HEK293 (cell line): ENCODE measurements around the gene RNF225.

Experiments used
- CTCF ChIP-seq: fragments of 450-650 bp; formaldehyde crosslinking; IDR thresholded peaks from 2 replicates; pipeline ENCODE4 v1.5.1; 2016; ENCODE audit warnings: missing biosample characterization, missing genetic modification characterization
- FEZF1 ChIP-seq: fragments of 450-650 bp; formaldehyde crosslinking; IDR thresholded peaks from 2 replicates; pipeline ENCODE4 v1.5.1; 2016; ENCODE audit warnings: missing biosample characterization, missing genetic modification characterization
- PRDM2 ChIP-seq: fragments of 450-650 bp; formaldehyde crosslinking; IDR thresholded peaks from 2 replicates; pipeline ENCODE4 v1.5.1; 2016; ENCODE audit warnings: missing biosample characterization, missing genetic modification characterization, borderline replicate concordance
- REST ChIP-seq: fragments of 450-650 bp; formaldehyde crosslinking; IDR thresholded peaks from 2 replicates; pipeline ENCODE4 v1.5.1; 2016; ENCODE audit warnings: missing biosample characterization, missing genetic modification characterization
- WT1 ChIP-seq: fragments of 450-650 bp; formaldehyde crosslinking; IDR thresholded peaks from 2 replicates; pipeline ENCODE4 v1.5.1; 2016; ENCODE audit warnings: missing biosample characterization, missing genetic modification characterization
- ZBTB21 ChIP-seq: fragments of 450-650 bp; formaldehyde crosslinking; IDR thresholded peaks from 2 replicates; pipeline ENCODE4 v1.5.1; 2017; ENCODE audit warnings: missing biosample characterization, missing genetic modification characterization
- ZNF138 ChIP-seq: fragments of 450-650 bp; formaldehyde crosslinking; IDR thresholded peaks from 2 replicates; pipeline ENCODE4 v1.5.1; 2016; ENCODE audit warnings: missing biosample characterization, missing genetic modification characterization, borderline replicate concordance
- ZNF274 ChIP-seq, 2 experiments: fragments of 200-500 bp in 1 of 2; fragments of 450-650 bp in 1 of 2; sonication (Bioruptor generic) in 1 of 2; formaldehyde crosslinking in 1 of 2; IDR thresholded peaks; 2 replicates each; pipeline versions ENCODE4 v1.5.1 to v1.6.1; 2014 to 2016; ENCODE audit warnings: borderline replicate concordance in 1 of 2, inconsistent platforms in 1 of 2, low read length in 1 of 2, missing biosample characterization in 1 of 2, missing genetic modification characterization in 1 of 2
- ZNF473 ChIP-seq: fragments of 450-650 bp; formaldehyde crosslinking; IDR thresholded peaks from 2 replicates; pipeline ENCODE4 v1.5.1; 2017; ENCODE audit warnings: missing biosample characterization, missing genetic modification characterization
- ZNF660 ChIP-seq: fragments of 450-650 bp; IDR thresholded peaks from 2 replicates; pipeline ENCODE4 v1.5.1; 2018; ENCODE audit warnings: missing biosample characterization, mild to moderate bottlenecking, missing genetic modification characterization
- ZNF664 ChIP-seq: fragments of 450-650 bp; formaldehyde crosslinking; IDR thresholded peaks from 2 replicates; pipeline ENCODE4 v1.5.1; 2016; ENCODE audit warnings: missing biosample characterization, missing genetic modification characterization
- ZNF791 ChIP-seq: fragments of 450-650 bp; formaldehyde crosslinking; IDR thresholded peaks from 2 replicates; pipeline ENCODE4 v1.5.1; 2016; ENCODE audit warnings: missing biosample characterization, missing genetic modification characterization

- TF ChIP-seq ZBTB21 (tag by site-specific recombination) (no peak), PRDM2 (tag by site-specific recombination) (no peak), ZNF664 (tag by site-specific recombination) (no peak), ZNF138 (tag by site-specific recombination) (no peak), WT1 (no peak), FEZF1 (tag by site-specific recombination) (no peak), ZNF473 (no peak), ZNF791 (tag by site-specific recombination) (no peak), ZNF660 (tag by site-specific recombination) (no peak), ZNF274 (IDR thresholded peaks at IDR 0.05; ENCODE audit: low read length) (no peak), ZNF274 (tag by site-specific recombination; IDR thresholded peaks at IDR 0.05; ENCODE audit: borderline replicate concordance) (no peak), REST (tag by site-specific recombination) (no peak), CTCF (tag by site-specific recombination) (no peak)
Observed at GRCh38 chr19:58434217-58434616, 38.8 kb downstream of the RNF225 start.
